Cortex of kidney (tissue), 1 donor: ENCODE results near the gene C9orf152.
"Not testable (repeated sequence)": the region's sequence is repeated elsewhere in the genome, so short reads cannot be mapped to it uniquely, and the experiment has no call there.

ENCODE experiments used
- DNase-seq: peaks from one replicate; lab custom pipeline; 2025; lab: John Stamatoyannopoulos, UW

C9orf152 gene

DNA sequence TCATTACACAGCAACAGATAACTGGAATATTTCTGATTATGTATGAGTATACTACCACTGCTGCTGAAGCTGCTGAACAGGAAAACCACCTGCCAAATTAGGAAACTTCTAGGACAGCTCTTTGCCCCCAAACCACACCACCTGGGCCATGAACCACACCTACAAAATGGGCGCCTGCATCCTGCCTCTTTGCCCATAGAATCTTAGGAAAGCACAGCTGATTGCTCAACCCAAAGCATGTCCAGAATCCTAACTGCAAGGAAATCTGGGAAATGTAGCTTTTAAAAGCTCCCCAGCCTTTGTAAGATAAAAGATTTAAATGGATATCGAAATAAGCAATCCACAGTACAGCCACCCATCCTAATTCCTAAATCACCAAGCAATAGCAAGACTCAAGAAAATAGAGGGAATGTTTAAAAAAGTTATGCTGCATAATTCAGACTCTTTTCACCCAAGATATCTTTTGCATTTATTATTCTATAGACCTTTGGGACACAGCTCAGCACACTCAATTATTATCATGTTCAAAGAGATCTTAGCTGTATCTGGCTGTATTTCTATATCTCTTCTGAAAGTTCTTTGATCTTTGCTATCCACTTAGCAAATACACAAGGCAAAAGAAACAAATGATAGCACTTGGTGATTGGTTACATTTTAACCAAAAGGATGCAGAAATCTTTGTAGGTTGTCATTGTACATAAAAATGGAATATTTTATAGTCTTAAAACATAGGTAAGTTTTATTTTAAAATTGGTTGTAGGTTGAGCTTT lies 6.8 kb upstream of the C9orf152 start:
- no peak for DNase-seq

DNA sequence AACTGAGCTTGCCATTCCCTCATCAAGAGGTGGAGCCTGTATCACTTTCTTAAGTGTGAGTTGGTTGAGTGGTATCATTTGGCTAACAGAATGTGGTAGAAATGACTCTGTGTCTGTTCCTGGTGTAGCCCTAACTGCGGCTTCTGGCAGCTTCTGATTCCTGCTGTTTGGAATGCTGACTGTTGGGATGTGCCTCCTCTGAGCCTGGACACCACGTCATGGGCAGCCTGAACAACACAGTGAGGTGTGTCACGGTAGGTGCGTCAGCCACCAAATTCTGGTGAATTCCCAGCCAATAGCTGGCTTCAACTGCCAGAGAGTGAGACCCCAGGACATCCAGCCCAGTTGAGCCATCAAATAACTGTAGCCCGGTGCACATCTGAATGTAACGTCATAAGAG lies 6.1 kb upstream of the C9orf152 start:
- no peak for DNase-seq

DNA sequence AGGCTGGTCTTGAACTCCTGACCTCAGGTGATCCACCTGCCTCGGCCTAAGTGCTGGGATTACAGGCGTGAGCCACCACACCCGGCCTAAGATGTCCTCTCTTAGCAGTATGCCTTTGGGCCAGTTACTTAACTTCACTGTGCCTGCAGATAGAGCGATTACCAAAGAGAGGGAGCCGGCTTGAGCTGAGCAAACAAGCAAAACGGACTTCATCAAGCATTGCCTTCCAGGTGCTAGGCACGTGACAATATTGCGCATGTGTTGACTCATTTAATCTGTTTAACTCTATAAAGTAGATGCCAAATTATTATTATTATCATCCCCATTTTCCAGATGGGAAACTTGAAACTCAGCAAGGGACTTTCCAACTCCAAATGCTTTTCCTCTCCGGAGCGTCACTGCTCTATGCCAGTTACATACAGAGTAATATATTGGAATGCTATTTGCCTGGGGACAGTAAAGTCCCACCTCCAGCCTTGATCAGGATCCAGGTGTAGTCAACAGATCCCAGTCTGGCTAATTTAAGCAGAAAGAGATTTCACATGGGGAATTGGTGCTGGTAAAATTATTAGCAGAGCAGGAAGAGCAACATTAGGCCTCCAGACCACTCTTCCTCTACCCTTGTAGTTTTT lies 5.6 kb upstream of the C9orf152 start:
- DNase-seq, result no peak

DNA sequence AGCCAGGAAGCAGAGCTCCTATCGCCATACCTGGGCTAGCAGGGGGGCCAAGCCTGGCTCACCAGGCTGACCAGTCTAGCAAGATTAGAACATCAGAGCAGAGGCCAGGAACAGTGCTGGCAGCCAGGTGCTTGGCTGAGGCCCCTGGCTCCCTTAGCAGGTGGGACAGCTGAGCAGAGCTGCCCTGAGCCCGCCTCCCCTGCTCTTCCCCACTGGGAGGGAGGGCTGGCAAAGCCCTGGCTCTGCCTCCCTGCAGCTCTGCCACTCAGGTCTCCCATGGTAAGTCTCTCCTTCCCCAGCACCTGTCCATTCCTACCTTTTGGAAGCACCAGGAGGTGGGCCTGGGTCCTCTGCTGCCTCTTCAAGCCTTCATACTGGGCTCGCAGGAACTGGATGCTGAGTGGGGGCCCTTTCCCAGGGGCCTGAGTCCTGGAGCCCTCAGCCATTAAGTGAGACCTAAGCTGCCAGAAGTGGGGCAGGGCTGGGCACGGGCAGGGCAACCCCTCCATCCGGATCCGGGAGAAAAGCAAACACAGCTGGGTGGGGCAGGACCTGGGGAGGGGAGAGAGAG lies 803 bp downstream of the C9orf152 start:
- no peak for DNase-seq

DNA sequence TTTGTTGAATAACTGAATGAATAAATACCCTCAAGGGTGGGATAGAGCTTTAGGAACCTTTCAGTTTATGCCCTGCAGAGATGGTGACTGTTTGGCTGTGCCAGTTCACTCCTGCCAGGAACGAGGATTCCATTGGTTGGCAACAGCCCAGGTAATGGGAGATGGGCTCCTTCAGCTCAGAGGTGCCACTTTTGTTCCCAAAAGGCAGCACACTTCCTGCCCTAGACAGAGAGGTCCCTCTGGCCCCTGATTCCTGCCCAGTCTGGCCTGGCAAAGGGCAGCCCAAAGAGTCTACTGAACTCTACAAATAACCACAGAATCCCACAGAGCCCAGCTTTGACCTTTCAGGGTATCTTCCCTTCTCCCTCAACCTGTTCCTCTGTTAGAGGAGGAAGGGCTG lies 1.6 kb downstream of the C9orf152 start:
- no peak for DNase-seq

DNA sequence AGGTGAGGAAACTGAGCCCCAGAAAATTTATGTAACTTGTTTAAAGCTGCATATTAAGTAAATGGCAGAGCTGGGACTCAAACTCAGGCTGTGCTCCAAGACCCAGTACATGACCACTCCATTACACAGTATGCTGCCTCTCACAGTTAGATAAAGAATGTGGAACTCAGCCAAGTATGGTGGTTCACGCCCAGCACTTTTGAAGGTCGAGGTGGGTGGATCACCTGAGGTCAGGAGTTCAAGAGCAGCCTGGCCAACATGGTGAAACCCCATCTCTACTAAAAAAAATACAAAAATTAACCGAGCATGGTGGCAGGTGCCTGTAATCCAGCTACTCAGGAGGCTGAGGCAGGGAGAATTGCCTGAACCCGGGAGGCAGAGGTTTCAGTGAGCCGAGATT lies 2.3 kb downstream of the C9orf152 start:
- not testable (repeated sequence) for DNase-seq

DNA sequence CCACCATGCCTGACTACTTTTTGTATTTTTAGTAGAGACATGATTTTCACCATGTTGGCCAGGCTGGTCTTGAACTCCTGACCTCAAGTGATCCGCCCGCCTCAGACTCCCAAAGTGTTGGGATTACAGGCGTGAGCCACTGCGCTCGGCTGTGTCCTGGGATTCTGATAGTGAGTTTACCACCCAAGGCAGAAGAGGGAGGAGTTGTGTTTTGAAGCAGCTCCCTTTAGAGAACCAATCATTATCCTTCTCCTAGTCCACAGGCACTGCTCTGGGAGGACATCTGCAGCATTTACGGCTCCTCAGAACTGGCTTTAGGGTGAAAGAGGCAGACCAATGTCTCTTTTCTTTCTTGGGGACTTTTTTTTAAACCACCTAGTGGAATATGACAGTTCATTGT lies 5.7 kb downstream of the C9orf152 start:
- DNase-seq, result no peak

DNA sequence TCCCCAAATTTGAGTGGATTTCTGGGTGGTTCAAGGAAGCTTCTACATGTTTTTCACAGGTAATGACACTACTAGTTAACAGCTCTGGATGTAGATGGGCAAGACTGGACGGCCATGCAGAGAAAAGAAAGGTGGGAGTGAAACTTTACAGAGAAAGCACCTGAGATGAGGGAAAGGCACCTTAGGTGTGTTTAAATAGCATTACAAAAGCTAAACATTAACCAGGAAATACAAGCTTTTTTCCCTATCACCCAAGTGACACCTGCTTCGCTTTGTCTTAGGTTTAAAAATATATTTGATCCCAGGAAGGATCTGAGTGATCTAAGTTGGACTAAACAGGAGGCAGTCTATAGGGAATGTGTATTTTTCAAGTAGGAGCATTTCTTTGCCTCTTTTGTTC lies 8.3 kb downstream of the C9orf152 start:
- DNase-seq, result no peak

DNA sequence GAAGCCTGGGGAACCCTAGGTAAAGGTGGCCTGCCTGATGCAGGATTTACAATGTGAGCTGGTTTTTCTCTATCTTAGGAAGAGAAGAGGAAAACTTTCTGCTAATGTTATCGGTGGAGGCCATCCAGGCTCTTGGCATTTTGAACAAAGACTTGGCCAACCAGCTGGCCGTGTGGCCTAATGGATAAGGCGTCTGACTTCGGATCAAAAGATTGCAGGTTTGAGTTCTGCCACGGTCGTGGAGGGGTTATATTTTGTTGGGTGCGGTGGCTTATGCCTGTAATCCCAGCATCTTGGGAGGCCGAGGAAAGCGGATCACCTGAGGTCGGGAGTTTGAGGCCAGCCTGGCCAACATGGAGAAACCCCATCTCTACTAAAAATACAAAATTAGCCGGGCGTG lies 9.6 kb downstream of the C9orf152 start:
- DNase-seq, result no peak

DNA sequence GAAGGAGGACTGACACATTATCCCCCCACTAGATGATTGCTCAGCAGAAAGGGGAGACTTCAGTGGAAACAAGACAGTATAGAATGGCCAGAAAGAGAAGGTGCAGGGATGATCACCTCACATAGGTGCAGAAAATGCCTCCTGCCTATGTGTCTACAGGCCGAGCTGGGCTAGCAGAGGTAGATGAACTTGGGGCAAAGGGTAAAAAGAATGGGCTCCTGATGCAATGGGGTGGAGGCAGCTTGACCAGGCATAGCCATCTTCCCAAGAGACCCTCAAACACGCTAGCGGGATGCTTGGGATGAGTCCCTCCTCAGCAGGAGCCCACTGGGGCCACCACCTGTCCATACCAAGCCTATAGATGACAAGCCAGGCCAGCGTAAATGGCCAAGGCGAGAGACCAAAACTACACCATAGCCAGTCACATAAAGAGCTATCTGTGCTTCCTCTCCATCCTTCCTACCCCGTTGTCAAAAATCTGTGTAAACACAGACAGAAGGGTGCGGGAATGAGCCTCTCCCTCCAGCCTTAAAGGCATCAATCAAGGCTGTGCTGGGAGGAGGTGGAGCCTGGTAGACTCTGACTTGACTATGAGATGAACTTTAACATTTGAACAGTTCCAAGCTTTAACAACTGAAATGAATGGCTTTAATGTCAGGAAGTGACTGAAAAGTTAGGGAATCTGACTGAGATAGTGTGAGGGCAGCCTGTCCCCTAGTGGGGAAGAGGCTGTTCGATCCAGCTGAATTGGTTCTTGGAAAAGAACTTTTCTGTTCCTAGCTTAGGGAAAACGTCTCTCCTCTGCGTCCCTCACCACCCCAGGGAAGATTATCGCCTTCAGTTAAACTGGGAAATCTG lies 10.4 kb downstream of the C9orf152 start:
- DNase-seq, result no peak

DNA sequence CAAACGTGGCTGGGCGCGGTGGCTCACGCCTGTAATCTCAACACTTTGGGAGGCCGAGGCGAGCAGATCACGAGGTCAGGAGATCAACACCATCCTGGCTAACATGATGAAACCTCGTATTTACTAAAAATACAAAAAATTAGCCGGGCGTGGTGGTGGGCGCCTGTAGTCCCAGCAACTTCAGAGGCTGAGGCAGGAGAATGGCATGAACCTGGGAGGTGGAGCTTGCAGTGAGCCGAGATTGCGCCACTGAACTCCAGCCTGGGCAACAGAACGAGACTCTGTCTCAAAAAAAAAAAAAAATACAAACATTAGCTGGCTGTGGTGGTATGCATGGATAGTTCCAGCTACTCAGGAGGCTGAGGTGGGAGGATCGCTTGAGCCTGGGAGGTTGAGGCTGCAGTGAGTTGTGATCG lies 11.9 kb downstream of the C9orf152 start:
- DNase-seq, result not testable (repeated sequence)

DNA sequence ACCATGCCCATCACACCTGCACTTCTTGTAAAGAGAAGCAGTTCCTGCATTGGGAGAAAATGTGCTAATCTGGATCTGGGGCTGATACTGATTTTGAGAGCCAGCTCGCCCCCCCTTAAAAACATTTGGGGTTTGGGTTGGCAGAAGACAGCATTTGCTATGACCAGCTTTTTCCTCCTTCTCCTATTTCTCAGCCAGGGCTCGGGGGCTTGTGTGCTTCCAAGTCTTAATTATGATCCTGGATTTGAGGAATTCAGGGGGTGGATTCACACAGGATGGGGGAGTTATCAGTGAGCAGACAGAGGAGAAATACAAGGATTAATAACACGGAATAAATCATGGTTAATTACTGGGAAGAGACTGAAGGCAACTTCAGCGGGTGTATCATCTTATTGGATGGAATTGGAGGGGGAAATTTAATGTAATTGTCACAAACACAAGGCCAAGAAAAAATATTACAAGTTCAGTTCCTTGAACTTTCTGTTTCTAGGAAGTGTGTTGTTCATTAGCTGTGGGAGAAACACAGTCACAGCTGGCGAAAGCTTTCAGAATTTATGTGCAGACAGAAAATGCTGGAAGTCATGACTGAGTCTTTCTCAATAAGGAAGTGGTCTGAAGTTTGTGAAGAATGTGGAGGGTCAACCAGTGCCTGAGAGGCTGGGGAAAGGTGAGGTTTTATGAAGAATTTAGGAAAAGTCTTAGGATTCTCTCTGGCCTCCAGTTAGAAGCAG lies 15.3 kb downstream of the C9orf152 start:
- DNase-seq, result no peak

DNA sequence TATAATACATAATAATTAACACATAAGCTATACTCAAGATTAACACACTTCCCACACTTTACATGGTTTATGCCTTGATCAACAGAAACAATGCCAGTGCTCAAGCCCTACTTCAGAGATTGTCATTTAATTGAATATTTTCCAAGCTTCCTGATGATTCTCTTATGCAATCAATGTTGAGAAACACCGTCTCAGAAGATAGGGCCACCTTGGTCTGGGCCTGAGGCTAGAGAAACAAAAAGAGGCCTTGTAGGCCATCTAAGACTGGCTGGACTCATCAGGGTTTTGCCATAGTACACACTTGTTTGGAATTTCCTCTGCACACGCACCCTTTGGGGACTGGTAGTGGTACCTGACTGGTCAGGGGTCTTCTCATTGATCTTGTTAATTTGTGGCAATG lies 16.3 kb downstream of the C9orf152 start:
- DNase-seq, result no peak

DNA sequence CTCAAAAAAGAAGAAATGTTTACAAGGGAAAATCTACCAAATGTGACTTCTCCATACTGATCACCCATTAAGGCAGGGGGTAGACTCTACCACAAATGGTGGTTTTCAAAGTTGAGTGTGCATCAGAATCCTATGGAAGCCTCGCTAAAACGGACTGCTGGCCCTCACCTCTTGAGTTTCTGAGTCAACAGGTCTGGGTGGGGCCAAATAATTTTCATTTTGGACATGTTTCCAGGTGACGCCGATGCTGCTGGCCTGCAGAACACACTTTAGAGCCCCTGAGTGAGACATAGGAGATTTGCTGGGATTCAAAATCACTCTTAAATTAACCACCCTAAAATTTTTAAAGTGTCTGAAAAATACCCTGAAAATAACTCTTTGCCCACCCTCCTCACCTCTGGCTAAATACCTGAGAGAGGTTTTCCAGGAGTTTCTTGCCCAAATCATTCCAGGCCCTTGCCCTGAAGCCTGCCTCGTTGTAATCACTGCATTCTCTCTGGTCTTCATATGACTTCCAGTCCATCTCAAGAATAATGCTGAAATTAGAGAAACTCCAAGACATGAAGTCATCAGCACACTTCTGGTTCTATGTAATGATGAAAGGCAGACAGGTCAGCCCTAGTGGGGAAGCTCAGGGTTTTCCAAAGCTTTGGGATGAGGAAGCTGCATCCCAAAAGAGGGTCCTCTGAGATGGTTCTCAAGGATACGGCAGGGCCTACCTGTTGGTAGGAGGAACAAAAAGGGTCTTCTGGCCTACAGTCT lies 18.2 kb downstream of the C9orf152 start:
- no peak for DNase-seq

DNA sequence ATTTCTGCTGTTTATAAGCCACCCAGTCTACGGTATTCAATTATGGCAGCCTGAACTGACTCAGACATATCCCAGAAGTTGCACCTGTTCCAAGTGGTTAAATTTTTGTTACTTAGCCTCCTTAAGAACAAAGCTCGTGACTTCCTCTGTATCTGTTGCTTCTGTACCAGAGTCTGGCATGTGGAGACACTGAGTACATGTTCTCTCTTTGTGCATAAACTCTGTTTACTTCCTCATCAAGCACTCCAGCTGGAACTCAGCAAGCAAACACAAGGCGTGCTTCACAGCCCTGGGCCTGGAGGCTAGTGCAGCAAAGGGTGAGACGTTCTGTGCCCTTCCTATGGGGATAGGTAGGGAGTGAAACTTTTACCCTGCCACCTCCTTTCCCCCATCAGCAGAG lies 19.0 kb downstream of the C9orf152 start:
- DNase-seq, result no peak

DNA sequence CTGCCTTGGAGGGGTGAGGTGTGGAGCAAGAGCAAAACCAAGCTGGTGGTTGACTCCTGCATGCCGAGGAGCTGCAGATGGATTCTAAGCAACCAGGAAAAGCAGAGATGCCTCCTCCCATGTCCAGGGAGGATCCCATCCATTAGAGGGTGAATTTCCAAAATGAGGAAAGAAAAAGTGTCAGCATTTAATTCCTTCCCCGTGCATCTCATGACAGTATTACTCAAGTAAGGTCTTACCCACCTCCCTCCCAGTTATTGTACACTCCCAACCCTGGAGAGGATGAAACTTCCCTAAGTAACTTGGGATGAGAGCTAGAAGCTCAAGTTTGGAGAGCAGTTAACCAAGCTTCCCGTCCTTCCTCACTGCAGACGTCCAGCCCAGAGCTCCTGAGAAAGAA lies 19.9 kb downstream of the C9orf152 start:
- DNase-seq, result no peak

DNA sequence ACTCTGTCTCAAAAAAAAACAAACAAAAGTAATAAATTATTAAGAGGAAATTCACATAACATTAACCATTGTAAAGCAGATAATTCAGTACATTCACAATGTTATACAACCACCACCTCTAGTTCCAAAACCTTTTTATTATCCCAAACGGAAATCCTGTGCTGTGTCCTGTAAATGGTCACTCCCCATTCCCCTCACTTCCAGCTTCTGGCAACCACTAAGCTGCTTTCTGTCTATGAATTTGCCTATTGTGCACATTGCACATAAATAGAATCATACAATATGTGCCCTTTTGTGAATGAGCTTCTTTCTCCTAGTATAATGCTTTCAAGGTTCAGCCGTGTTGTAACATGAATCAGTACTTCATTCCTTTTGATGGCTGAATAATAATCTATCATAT lies 20.8 kb downstream of the C9orf152 start:
- no peak for DNase-seq

DNA sequence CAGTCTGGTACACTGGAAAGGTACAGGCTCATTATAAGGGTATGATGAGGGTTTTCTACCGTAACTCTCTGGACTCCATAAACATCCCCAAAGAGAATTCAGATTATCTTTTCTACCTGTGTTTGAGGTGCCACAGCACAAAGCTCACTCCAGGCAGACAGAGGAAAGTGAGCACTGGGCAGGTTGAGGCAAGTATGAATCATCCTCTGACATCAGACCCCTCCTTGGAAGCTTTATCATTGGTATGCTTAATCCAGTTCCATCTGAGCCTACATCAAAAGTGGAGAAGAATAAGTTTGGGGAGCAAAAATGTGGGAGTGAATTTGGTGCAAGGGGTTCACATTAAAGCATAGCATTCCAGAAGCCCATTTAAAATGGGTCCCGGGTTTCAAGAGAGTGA lies 21.7 kb downstream of the C9orf152 start:
- DNase-seq, result no peak

DNA sequence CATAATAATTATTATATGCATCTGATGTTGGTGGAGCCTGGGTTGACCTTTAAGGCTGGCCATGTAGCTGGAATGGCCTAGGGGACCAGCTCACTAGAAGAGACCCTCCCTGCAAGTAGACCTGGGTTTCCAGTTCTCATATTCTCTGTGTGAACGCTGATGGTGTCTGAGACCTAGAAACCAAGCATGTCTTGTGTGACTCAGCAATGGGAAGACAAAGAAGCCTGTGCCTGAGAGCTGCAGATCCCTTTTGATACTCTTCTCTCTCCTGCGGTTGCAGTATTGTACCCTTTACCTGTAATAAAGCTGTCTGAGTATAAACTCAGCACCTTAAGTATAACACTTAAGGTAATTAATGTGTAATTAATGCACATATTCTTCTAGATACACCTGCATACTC lies 22.2 kb downstream of the C9orf152 start:
- DNase-seq, result no peak

DNA sequence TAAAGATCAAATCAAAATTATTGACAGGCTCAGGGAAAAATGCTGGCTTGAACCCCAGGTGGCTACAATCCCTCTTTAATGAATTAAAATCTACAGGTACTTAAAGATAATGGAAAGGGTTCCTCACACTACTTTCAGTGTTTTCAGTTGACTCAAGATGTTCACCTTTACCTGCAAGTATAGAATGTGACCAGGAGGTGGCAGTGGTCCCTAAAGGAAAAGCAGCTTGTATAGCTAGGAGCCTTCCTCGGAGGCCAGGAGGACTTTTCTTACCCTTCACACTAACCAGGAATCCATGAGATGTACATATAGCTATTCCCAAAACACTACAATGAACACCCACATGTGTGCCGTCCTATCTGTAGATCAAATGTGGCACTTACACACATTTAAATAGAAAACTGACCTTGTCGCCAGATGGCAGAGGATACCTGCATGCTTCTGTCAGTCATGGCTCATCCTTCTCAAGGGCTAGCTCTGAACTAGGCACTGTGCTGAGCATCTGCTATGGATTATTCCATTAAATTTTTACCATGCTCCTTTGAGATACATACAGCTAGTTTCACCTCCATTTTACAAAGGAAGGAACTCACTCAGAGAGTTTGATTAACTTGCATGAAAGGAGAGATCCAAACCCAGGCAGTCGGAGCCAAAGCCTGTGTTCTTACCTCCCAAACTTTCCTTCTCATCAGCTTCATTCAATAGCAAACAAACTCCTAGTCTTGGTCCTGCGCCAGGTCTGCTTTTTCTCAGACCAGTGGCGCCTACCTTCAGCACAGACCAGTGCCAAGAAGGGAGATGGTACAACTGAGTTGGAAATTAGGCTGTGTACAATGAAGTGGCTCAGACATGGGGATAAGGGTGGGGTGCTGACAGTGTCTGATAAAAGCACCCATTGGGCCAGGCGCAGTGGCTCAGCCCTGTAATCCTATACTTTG lies 24.5 kb downstream of the C9orf152 start:
- DNase-seq, result no peak
